Measurements from ENCODE around the gene METTL16. TPM values are rescaled to one million over a fixed set of nuclear protein-coding genes. Genes with fewer than 3 reads are reported as not detected.
"Not testable (repeated sequence)": the region's sequence is repeated elsewhere in the genome, so short reads cannot be mapped to it uniquely, and the experiment has no call there.

The METTL16 gene
- polyA plus RNA-seq, 3 donors from 2014 or later: 7.9 to 23.8 (median 11.8) TPM

DNA sequence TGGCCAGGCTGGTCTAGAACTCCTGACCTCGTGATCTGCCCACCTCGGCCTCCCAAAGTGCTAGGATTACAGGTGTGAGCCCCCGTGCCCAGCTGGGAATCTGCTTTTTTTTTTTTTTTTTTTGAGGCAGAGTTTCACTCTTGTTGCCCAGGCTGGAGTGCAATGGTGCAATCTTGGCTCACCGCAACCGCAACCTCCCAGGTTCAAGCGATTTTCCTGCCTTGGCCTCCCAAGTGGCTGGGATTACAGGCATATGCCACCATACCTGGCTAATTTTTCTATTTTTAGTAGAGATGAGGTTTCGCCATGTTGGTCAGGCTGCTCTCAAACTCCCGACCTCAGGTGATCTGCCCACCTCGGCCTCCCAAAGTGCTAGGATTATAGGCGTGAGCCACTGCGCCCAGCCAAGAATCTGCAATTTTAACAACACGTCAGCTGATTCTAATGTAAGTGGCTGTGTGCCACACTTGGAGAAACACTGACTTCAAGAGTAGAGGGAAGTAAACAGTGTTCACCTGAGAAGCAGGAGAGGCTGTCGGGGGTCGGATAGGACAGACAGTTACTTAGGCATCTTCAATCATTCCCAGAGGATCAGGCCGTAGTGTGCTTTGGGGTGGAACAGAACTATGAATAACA, 10.2 kb upstream of the METTL16 start:
- not testable (repeated sequence) for H3K27ac Mint-ChIP-seq; H3K36me3 Mint-ChIP-seq; H3K4me3 Mint-ChIP-seq; H3K4me1 Mint-ChIP-seq; H3K9me3 Mint-ChIP-seq; H3K27me3 Mint-ChIP-seq (ENCODE audit: low read depth in 3 of 3); DNase-seq

DNA sequence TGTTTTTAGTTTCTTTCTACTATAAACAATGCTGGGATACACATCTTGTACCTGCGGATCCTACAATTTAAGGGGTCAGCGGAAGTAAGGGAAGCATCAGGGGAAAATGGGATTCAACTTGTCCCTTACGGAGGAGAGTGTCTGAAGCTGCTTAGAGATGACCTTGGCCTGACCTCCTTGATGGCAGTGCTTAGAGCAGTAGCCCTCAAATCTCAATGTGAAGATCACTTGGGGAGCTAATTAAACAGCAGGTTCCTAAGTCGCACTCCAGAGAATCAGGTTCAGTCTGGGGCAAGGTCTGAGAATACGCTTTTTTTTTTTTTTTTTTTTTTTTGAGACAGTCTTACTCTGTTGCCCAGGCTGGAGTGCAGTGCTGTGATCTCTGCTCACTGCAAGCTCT, 9.6 kb upstream of the METTL16 start:
- Mint-ChIP-seq H3K4me1 (no peaks in the 10 kb centered on the region), H3K9me3 (no peaks in the 10 kb centered on the region), H3K27ac (no peak overlapping the region), H3K36me3 (no peaks in the 10 kb centered on the region), H3K27me3 (ENCODE audit: low read depth in 3 of 3) (peaks cover 2 to 7% (median 3%) of the 10 kb centered on the region in 3 donors), H3K4me3 (no peak overlapping the region)
- no peak for DNase-seq

- no peak overlapping the region for H3K27ac Mint-ChIP-seq
- H3K27me3 Mint-ChIP-seq (ENCODE audit: low read depth in 3 of 3): peaks cover 2 to 8% (median 3%) of the 10 kb centered on the region in 3 donors
Measured at GRCh38 chr17:2517539-2517938, 5.9 kb upstream of the METTL16 start.

GRCh38 chr17:2511138-2511461, 588 bp downstream of the METTL16 start:
- no peaks in the 10 kb centered on the region for H3K9me3 Mint-ChIP-seq
- peaks cover 0 to 5% (median 0%) of the 10 kb centered on the region in 3 donors for H3K36me3 Mint-ChIP-seq
- no peak for DNase-seq
- H3K4me3 Mint-ChIP-seq: no peak overlapping the region
- H3K27me3 Mint-ChIP-seq (ENCODE audit: low read depth in 3 of 3): peaks cover 0 to 2% (median 0%) of the 10 kb centered on the region in 3 donors
- peaks cover 15 to 16% of the 10 kb centered on the region in 2 donors for H3K4me1 Mint-ChIP-seq
- H3K27ac Mint-ChIP-seq: no peak overlapping the region

More at GRCh38 chr17:2517539-2517938, 5.9 kb upstream of the METTL16 start:
- no peaks in the 10 kb centered on the region for H3K9me3 Mint-ChIP-seq
- H3K36me3 Mint-ChIP-seq: no peaks in the 10 kb centered on the region
- DNase-seq: no peak
- H3K4me3 Mint-ChIP-seq: no peak overlapping the region
- peaks cover 0 to 2% of the 10 kb centered on the region in 2 donors for H3K4me1 Mint-ChIP-seq

- Mint-ChIP-seq H3K27me3 (ENCODE audit: low read depth in 3 of 3) (peaks cover 0 to 2% (median 0%) of the 10 kb centered on the region in 3 donors), H3K4me3 (no peak overlapping the region), H3K9me3 (no peaks in the 10 kb centered on the region), H3K27ac (peak overlapping the region in 1 of 6 donors; percentile 53), H3K4me1 (peaks cover 20% of the 10 kb centered on the region in 2 donors), H3K36me3 (peaks cover 0 to 9% (median 3%) of the 10 kb centered on the region in 3 donors)
- no peak for DNase-seq
Measured at GRCh38 chr17:2510559-2510958, 1.1 kb downstream of the METTL16 start.

DNA sequence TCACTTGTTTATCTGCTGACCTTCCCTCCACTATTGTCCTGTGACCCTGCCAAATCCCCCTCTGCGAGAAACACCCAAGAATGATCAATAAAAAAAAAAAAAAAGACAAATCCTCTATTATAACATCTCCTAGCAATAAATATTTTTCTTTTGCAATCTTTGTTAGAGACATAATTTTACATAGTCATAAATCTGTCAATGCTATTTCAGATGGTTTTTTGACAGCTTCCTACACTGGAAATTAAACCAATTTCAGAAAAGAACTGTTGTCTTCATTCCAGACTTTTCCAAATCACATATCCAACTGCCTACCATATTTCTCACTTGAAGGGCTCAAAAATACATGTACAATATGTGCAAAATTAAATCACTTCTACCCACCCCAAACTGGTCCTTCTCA, 3.7 kb downstream of the METTL16 start:
- Mint-ChIP-seq H3K27me3 (ENCODE audit: low read depth in 3 of 3) (peaks cover 0 to 2% (median 1%) of the 10 kb centered on the region in 3 donors), H3K27ac (peak overlapping the region in 1 of 6 donors; percentile 12), H3K4me1 (peaks cover 25 to 38% of the 10 kb centered on the region in 2 donors), H3K4me3 (no peak overlapping the region), H3K36me3 (peaks cover 4 to 11% (median 4%) of the 10 kb centered on the region in 3 donors), H3K9me3 (no peaks in the 10 kb centered on the region)
- DNase-seq: no peak

GRCh38 chr17:2507015-2507414, 4.7 kb downstream of the METTL16 start:
- not testable (repeated sequence) for H3K27ac Mint-ChIP-seq

DNA sequence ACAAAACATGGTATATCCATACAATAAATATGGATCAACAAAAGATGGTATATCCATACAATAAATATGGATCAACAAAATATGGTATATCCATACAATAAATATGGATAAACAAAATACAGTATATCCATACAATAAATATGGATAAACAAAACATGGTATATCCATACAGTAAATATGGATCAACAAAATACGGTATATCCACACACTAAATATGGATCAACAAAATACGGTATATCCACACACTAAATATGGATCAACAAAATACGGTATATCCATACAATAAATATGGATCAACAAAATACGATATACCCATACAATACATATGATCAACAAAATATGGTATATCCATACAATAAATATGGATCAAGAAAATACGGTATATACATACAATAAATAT, 8.1 kb downstream of the METTL16 start:
- no peak for DNase-seq
- Mint-ChIP-seq H3K4me3 (no peak overlapping the region), H3K4me1 (peaks cover 21 to 52% of the 10 kb centered on the region in 2 donors), H3K27ac (no peak overlapping the region), H3K36me3 (peaks cover 10 to 15% (median 14%) of the 10 kb centered on the region in 3 donors), H3K27me3 (ENCODE audit: low read depth in 3 of 3) (peaks cover 0 to 2% (median 1%) of the 10 kb centered on the region in 3 donors), H3K9me3 (no peaks in the 10 kb centered on the region)

More at GRCh38 chr17:2507015-2507414, 4.7 kb downstream of the METTL16 start:
- H3K4me3 Mint-ChIP-seq; DNase-seq; H3K9me3 Mint-ChIP-seq; H3K27me3 Mint-ChIP-seq (ENCODE audit: low read depth in 3 of 3): not testable (repeated sequence)
- Mint-ChIP-seq H3K4me1 (peaks cover 26 to 48% of the 10 kb centered on the region in 2 donors), H3K36me3 (peaks cover 4 to 11% (median 4%) of the 10 kb centered on the region in 3 donors)

GRCh38 chr17:2502871-2503580, 8.7 kb downstream of the METTL16 start:
- Mint-ChIP-seq H3K36me3 (peaks cover 10 to 14% (median 10%) of the 10 kb centered on the region in 3 donors), H3K9me3 (no peaks in the 10 kb centered on the region), H3K4me1 (peaks cover 16 to 47% of the 10 kb centered on the region in 2 donors), H3K4me3 (no peak overlapping the region), H3K27ac (no peak overlapping the region), H3K27me3 (ENCODE audit: low read depth in 3 of 3) (peaks cover 0 to 2% (median 1%) of the 10 kb centered on the region in 3 donors)
- no peak for DNase-seq

DNA sequence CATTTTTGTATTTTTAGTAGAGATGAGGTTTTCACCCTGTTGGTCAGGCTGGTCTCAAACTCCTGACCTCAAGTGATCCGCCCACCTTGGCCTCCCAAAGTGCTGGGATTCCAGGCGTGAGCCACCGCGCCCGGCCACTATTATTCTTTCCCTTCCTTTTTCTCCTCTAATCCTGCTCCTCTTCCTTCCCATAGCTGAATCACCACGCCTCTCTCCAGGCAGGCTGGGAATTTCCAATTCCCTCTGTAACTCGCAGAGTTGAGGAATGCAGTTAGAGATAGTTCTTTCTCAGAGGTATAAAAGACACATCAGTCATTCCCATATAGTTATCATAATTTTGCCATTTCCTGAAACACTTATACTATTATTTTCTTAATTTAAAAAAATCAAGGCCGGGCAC, 11.2 kb downstream of the METTL16 start:
- no peak for DNase-seq
- H3K4me3 Mint-ChIP-seq: no peak overlapping the region
- H3K27ac Mint-ChIP-seq: no peak overlapping the region
- H3K4me1 Mint-ChIP-seq: peaks cover 9 to 46% of the 10 kb centered on the region in 2 donors
- H3K9me3 Mint-ChIP-seq: no peaks in the 10 kb centered on the region
- H3K36me3 Mint-ChIP-seq: peaks cover 6 to 19% (median 8%) of the 10 kb centered on the region in 3 donors
- H3K27me3 Mint-ChIP-seq (ENCODE audit: low read depth in 3 of 3): peaks cover 0 to 2% (median 1%) of the 10 kb centered on the region in 3 donors

GRCh38 chr17:2489286-2489685, 22.4 kb downstream of the METTL16 start:
- H3K4me1 Mint-ChIP-seq: peaks cover 13 to 41% of the 10 kb centered on the region in 2 donors
- H3K36me3 Mint-ChIP-seq, H3K4me3 Mint-ChIP-seq: not testable (repeated sequence)

DNA sequence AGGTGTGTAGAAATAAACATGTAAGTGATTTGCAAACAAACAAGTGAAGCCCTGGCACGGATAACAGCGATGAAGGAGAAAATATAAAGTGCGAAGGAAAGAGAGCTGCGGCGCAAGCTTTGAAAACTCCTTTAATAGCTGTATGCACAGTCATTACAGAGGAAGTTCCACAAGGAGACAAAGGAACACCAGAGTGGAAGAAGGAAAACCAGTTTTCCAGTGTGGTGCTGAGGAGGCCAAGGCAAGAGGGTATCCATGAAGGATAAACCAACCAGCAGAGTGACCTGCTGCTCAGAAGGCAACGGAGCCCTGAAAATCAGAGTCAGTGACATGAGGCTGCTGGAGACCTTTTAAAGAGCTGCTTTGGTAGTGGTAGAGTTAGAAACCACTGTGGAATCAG, 24.4 kb downstream of the METTL16 start:
- Mint-ChIP-seq H3K4me3 (no peak overlapping the region), H3K27me3 (ENCODE audit: low read depth in 3 of 3) (peaks cover 0 to 3% (median 0%) of the 10 kb centered on the region in 3 donors), H3K9me3 (no peaks in the 10 kb centered on the region), H3K4me1 (peaks cover 24 to 59% of the 10 kb centered on the region in 2 donors), H3K36me3 (peaks cover 0 to 5% (median 3%) of the 10 kb centered on the region in 3 donors), H3K27ac (no peak overlapping the region)
- DNase-seq: no peak

More at GRCh38 chr17:2489286-2489685, 22.4 kb downstream of the METTL16 start:
- not testable (repeated sequence) for DNase-seq; H3K27me3 Mint-ChIP-seq (ENCODE audit: low read depth in 3 of 3); H3K9me3 Mint-ChIP-seq; H3K27ac Mint-ChIP-seq

GRCh38 chr17:2486709-2487108, 25.0 kb downstream of the METTL16 start:
- not testable (repeated sequence) for H3K9me3 Mint-ChIP-seq; H3K4me3 Mint-ChIP-seq; H3K27me3 Mint-ChIP-seq (ENCODE audit: low read depth in 3 of 3); DNase-seq; H3K27ac Mint-ChIP-seq; H3K36me3 Mint-ChIP-seq
- H3K4me1 Mint-ChIP-seq: peaks cover 30 to 65% of the 10 kb centered on the region in 2 donors

DNA sequence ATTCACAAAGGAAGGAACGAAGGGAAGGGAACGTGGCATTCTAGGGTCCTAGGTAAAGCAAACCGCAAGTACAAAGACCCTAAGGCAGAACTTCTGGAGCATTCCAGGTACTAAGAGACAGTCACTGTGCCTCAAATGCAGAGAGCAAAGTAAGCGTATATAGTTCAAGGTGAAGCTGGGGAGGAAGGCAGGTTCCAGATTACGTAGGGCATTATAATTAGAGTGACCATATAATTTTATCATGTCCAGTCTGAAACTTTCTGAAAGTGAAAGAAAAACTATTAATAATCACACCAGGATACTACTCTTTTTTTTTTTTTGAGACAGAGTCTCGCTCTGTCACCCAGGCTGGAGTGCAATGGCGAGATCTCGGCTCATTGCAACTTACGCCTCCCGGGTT, 25.7 kb downstream of the METTL16 start:
- H3K4me3 Mint-ChIP-seq: no peak overlapping the region
- peaks cover 0 to 3% (median 0%) of the 10 kb centered on the region in 3 donors for H3K27me3 Mint-ChIP-seq (ENCODE audit: low read depth in 3 of 3)
- H3K27ac Mint-ChIP-seq: no peak overlapping the region
- H3K36me3 Mint-ChIP-seq: peaks cover 0 to 5% (median 0%) of the 10 kb centered on the region in 3 donors
- no peak for DNase-seq
- H3K9me3 Mint-ChIP-seq: no peaks in the 10 kb centered on the region
- peaks cover 32 to 69% of the 10 kb centered on the region in 2 donors for H3K4me1 Mint-ChIP-seq

All from immature natural killer cell (primary cell).